ENCODE measurements around the gene ACAD8. TPM values are rescaled to one million over a fixed set of nuclear protein-coding genes. Genes with fewer than 3 reads are reported as not detected.

ACAD8 gene
- total RNA-seq = 37.6 TPM
- long read RNA-seq, transcript ACAD8-201 (11 exons, 2,249 nt) = major isoform, 132 of 162 reads
- long read RNA-seq, partial matches to known transcripts = 9 of 162 reads
- long read RNA-seq, other reads (novel, unspliced or antisense) = 21 of 162 reads

DNA sequence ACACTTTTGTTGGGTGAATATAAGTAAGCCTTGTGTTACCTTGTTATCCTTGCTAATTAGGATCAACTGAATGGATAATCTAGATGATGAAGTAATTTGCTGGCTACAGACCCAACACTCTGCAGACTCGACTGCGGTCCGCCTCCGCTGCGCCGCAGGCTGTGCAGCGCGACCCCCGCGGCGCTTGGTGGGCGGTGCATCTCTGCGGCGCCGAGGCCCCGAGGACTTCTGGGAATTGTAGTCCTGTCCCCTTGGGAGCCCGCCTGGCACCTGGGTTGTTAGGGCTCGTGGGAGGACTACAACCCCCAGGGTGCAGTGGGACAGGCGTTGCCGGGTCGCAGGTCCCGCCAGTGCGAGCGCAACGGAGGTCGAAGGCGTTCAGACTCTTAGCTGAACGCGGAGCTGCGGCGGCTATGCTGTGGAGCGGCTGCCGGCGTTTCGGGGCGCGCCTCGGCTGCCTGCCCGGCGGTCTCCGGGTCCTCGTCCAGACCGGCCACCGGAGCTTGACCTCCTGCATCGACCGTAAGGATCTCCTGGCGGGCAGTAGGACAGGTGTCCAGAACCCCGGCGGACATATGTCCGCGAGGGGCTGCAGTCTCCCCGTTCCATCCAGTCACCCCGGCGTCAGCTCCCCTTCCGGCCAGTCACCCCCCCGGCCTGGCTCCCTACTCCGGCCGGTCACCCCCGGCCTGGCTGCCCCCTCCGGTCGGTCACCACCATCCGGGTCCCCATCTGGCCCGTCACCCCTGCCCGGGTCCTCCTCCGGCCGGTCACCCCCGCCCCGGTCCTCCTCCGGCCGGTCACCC is at the start of gene ACAD8, which contains the start of gene THYN1:
ACAD8 (plus strand) TSS at position 381 of the 806 bp plus-strand sequence; CDS start at position 414, 33 bp downstream.
THYN1 (minus strand) TSS at position 165 of the 806 bp plus-strand sequence. CDS start 470 bp downstream, outside the sequence.
- intact Hi-C loops (cut with DNase I) = no loop called here
- peak; percentile 97 for DNase-seq
- ATAC-seq (ENCODE audit: poor library complexity) = peak; percentile 99

- DNase-seq = no peak
- no peak for ATAC-seq (ENCODE audit: poor library complexity)
- intact Hi-C loops (cut with DNase I) = no loop called here
These were observed 47.6 kb upstream of the ACAD8 start for GRCh38 chr11:134205729-134206128.

GRCh38 chr11:134206185-134206584 is 47.2 kb upstream of the ACAD8 start:
- ATAC-seq (ENCODE audit: poor library complexity) (no peak), DNase-seq (no peak)
- intact Hi-C loops (cut with DNase I) = no loop called here

- intact Hi-C loops (cut with DNase I) = no loop called here
- ATAC-seq (ENCODE audit: poor library complexity) (no peak), DNase-seq (peak; percentile 50)
These were observed 45.7 kb upstream of the ACAD8 start for GRCh38 chr11:134207538-134208239.

DNA sequence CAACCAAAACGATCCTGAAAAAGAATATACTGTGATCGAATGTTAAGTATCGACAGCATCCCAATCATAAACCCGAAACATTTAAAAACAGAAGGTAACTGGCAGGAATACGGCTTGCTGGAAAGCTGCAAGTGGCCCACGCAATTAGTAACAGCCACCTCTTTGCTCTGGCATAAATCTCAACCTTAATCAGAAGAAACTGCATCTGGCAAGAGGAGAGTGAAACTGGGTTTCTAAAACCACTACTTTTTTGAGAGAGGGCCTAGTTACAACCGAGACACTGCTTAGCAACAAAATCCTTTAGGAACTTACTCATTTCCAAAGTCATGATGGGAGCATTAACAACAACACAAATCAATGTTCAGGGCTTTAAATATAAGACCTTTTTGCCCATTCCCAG is 37.5 kb upstream of the ACAD8 start:
- no peak for ATAC-seq (ENCODE audit: poor library complexity)
- intact Hi-C loops (cut with DNase I) = no loop called here

GRCh38 chr11:134216816-134217215 is 36.6 kb upstream of the ACAD8 start:
- ATAC-seq (ENCODE audit: poor library complexity) (no peak), DNase-seq (no peak)
- intact Hi-C loops (cut with DNase I) = no loop called here

More for the DNA sequence above, 37.5 kb upstream of the ACAD8 start:
- no peak for DNase-seq

- no peak for DNase-seq
- ATAC-seq (ENCODE audit: poor library complexity) = no peak
- intact Hi-C loops (cut with DNase I) = no loop called here
These were observed 30.2 kb upstream of the ACAD8 start for GRCh38 chr11:134223121-134223520.

DNA sequence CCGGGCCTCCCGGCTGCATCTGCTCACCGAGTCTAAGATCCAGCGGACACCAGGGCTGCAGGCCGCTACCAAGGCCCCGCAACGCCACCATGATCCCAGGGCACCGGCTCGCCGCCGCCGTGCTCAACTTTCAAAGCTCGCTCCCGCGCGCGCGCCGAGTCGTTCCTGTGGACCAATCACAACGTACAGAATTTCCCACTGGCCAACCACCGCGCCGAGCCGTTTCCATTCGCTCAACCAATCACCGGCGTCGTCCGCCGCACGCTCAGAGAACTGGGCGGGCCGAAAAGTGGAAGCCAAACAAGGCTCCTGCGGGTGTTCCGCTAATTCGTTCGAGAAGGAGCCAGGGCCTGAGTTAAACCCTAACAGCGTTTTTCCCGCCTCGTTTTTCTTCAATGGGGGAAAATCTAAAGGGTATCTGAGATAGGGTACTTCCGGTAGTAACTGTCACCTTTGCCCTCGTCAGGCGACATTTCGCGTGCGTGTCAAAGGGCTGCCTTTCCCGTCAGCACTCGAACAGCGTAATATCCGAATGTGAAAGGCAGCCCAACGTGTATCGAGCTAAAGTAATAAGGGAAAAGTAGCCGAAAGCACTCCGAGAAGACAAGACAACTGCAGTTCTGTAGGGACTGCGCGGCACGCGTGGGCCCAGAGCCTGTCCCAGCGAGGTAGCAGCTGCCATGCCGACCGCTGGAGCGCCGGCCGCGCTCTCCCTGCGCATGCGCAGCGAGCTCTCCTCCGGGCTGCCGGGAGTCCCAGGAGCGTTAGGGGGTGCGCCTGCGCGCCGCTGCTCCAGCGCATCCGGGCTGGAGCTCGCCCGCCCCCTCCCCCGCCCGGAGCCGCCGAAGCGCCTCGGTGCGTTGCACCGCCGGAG is 29.3 kb upstream of the ACAD8 start, which contains the start of the genes NCAPD3 and VPS26B:
NCAPD3 (minus strand) TSS at position 132 of the 874 bp plus-strand sequence; CDS start at position 91, 41 bp downstream.
VPS26B (plus strand) TSS at position 836 of the 874 bp plus-strand sequence. CDS start 452 bp downstream, outside the sequence.
- ATAC-seq (ENCODE audit: poor library complexity) (peak; percentile 94), DNase-seq (peak; percentile 99)
- intact Hi-C loops (cut with DNase I) = no loop called here

DNA sequence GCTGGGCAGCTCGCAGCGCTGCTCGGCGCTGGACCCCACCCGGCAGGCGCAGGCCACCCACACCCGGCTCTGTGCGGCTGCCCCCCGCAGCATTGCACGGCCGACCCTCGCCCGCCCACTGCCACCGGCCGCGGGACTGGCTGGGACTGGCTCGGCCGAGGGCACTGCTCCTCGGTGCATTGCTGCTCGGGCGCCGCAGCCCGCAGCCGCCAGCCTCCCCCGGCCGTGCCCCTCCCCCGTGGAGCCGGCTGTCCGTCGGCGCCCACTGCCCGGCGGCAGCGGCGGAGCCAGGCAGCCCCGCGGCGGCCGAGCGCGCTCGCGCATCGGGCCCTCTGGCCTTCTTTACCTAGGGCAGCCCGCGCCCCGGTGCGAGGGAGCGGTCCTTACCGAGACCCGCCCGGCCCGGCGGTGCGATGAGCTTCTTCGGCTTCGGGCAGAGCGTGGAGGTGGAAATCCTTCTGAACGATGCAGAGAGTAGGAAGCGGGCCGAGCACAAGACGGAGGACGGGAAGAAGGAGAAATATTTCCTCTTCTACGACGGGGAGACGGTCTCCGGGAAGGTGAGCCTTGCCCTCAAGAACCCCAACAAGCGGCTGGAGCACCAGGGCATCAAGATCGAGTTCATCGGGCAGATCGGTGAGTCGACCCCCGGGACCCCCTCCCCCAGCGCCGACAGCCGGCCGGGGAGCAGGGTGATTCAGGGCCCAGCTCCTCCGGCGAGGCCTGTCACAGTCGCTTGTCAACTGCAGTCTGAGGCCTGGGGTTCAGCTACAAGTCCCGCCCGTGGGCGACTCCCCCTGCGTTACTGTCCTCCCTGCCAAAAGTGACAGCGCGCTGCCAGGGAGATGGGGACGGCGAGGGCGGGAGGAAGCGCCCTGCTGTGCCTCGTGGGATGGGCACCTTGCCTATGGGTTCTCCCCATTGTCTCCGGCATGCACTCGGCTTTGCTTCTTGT is 28.4 kb upstream of the ACAD8 start:
- peak; percentile 84 for DNase-seq
- peak; percentile 45 for ATAC-seq (ENCODE audit: poor library complexity)
- intact Hi-C loops (cut with DNase I) = no loop called here

- intact Hi-C loops (cut with DNase I) = no loop called here
- no peak for DNase-seq
- ATAC-seq (ENCODE audit: poor library complexity) = no peak
These were observed 26.5 kb upstream of the ACAD8 start for GRCh38 chr11:134226806-134227325.

- intact Hi-C loops (cut with DNase I) = no loop called here
- ATAC-seq (ENCODE audit: poor library complexity) (no peak), DNase-seq (no peak)
These were observed 24.7 kb upstream of the ACAD8 start for GRCh38 chr11:134228625-134229024.

DNA sequence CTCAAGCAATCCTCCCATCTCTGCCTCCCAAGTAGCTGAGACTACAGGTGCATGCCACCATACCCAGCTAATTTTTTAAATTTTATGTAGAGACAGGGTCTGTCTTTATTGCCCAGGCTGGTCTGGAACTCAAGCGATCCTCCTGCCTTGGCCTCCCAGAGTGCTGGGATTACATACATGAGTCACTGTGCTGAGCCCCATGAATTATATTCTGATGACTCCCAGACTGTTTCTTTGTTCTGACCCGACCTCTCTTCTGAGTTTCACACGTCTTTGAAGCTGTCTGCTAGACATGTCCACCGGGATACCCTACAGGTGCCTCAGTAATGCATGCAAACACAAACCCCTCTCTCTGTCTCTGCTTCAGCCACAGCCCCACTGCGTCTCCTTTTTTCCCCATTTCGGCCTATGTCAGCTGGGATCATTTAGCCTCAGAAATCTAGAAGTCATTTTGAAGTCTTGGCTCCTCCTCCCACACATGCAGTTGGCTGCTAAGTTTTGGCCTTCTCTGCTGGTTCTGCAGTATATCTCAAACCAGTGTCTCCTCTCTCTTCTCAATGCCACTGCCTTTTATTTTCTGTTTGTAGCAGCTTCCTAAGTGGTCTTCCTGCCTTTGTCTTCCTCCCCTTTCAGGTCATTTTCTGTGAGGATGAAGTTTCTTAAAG is 24.1 kb upstream of the ACAD8 start:
- DNase-seq (no peak), ATAC-seq (ENCODE audit: poor library complexity) (no peak)
- intact Hi-C loops (cut with DNase I) = no loop called here

- intact Hi-C loops (cut with DNase I) = no loop called here
- DNase-seq = no peak
- ATAC-seq (ENCODE audit: poor library complexity) = no peak
These were observed 23.0 kb upstream of the ACAD8 start for GRCh38 chr11:134230339-134230738.

- ATAC-seq (ENCODE audit: poor library complexity) = no peak
- intact Hi-C loops (cut with DNase I) = no loop called here
- no peak for DNase-seq
These were observed 21.3 kb upstream of the ACAD8 start for GRCh38 chr11:134231958-134232659.

- no peak for DNase-seq
- no peak for ATAC-seq (ENCODE audit: poor library complexity)
- intact Hi-C loops (cut with DNase I) = no loop called here
These were observed 19.6 kb upstream of the ACAD8 start for GRCh38 chr11:134233729-134234179.

- ATAC-seq (ENCODE audit: poor library complexity) (peak; percentile 69), DNase-seq (no peak)
- intact Hi-C loops (cut with DNase I) = no loop called here
These were observed 18.0 kb upstream of the ACAD8 start for GRCh38 chr11:134235399-134235798.

Measured in Right ventricle myocardium superior (tissue), 1 donor.